DOHH2 (cell line): ENCODE results near the gene POU5F1.

ENCODE experiments used
- H3F3A ChIP-seq: fragments of 200-600 bp; sonication (generic), shearing (Covaris generic); 2 replicates; pipeline ENCODE4 v1.6.0; 2016; ENCODE audit warnings: antibody characterized with exemption, mild to moderate bottlenecking; ENCODE audit not compliant: control insufficient read depth, insufficient read depth
- H3K27ac ChIP-seq: fragments of 200-600 bp; sonication (generic); 2 replicates; pipeline ENCODE4 v1.5.1; 2014; ENCODE audit warnings: low read depth, mild to moderate bottlenecking, low read length, moderate library complexity
- H3K27me3 ChIP-seq: fragments of 200-600 bp; sonication (generic); 2 replicates; pipeline ENCODE4 v1.6.1; 2014; ENCODE audit warnings: mild to moderate bottlenecking, low read length, mixed read lengths; ENCODE audit not compliant: control insufficient read depth
- H3K36me3 ChIP-seq: fragments of 200-600 bp; sonication (generic); 2 replicates; pipeline ENCODE4 v1.6.1; 2014; ENCODE audit warnings: mild to moderate bottlenecking, low read length, moderate library complexity, mixed read lengths; ENCODE audit not compliant: control insufficient read depth
- H3K4me1 ChIP-seq: fragments of 200-600 bp; sonication (generic); 2 replicates; pipeline ENCODE4 v1.6.1; 2014; ENCODE audit warnings: mild to moderate bottlenecking, low read length, mixed read lengths; ENCODE audit not compliant: control insufficient read depth
- H3K4me2 ChIP-seq: fragments of 200-600 bp; sonication (generic); 2 replicates; pipeline ENCODE4 v1.6.0; 2014; ENCODE audit warnings: mild to moderate bottlenecking, low read length, moderate library complexity
- H3K4me3 ChIP-seq: fragments of 200-600 bp; sonication (generic); 2 replicates; pipeline ENCODE4 v1.5.1; 2014; ENCODE audit warnings: mild to moderate bottlenecking, low read length, mixed read lengths
- H3K79me2 ChIP-seq: fragments of 200-600 bp; sonication (generic); 2 replicates; pipeline ENCODE4 v1.6.1; 2014; ENCODE audit warnings: mild to moderate bottlenecking, low read length, mixed read lengths; ENCODE audit not compliant: control insufficient read depth
- H3K9me2 ChIP-seq: fragments of 200-600 bp; sonication (generic); replicated peaks from 2 replicates; pipeline ENCODE4 v1.6.1; 2014; ENCODE audit warnings: mild to moderate bottlenecking, low read length, mixed read lengths; ENCODE audit not compliant: control insufficient read depth
- H3K9me3 ChIP-seq: fragments of 200-600 bp; sonication (generic); 2 replicates; pipeline ENCODE4 v1.6.1; 2014; ENCODE audit warnings: antibody characterized with exemption, low read length, mixed read lengths; ENCODE audit not compliant: control insufficient read depth, insufficient read depth
- H4K20me1 ChIP-seq: fragments of 200-600 bp; sonication (generic); 2 replicates; pipeline ENCODE4 v1.6.0; 2014; ENCODE audit warnings: low read depth, mild to moderate bottlenecking, antibody characterized with exemption, low read length, moderate library complexity; ENCODE audit not compliant: control insufficient read depth, insufficient read depth
- CTCF ChIP-seq: fragments of 200-600 bp; sonication (generic); IDR thresholded peaks from one replicate; pipeline ENCODE4 v1.5.1; 2014; ENCODE audit warnings: antibody characterized with exemption, mild to moderate bottlenecking, low read depth, low read length; ENCODE audit not compliant: poor library complexity, severe bottlenecking
- EZH2phosphoT487 ChIP-seq: fragments of 200-600 bp; sonication (generic); IDR thresholded peaks from 2 replicates; pipeline ENCODE4 v1.6.1; 2017; ENCODE audit warnings: borderline replicate concordance, mild to moderate bottlenecking, antibody characterized with exemption, low read length, moderate library complexity, mixed read lengths

The POU5F1 gene

DNA sequence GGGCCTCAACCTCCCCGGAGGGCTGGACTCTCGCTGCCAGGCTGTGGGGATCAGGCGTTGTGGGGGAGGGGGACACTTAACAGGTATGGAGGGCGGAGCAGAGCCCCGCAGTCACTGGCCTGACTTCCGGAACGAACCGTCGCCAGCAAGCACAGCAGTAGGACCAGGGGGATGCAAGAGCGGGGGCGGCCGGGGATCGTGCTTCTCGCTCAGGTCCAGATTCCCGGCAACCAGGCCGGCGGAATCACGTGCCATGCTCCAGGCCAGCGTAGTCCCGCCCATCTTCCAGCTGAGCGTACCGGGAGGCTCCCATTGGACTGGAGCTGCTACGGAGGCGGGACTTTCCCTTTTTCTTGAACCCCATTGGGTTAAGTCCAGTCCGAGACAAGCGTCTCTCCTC, 10.0 kb upstream of the POU5F1 start:
- no peaks in the 10 kb centered on the region for H4K20me1 ChIP-seq
- no peaks in the 10 kb centered on the region for H3K9me2 ChIP-seq
- H3K79me2 ChIP-seq = no peaks in the 10 kb centered on the region
- TF ChIP-seq CTCF (no peak), EZH2phosphoT487 (no peak)
- H3K9me3 ChIP-seq = no peaks in the 10 kb centered on the region
- H3K4me2 ChIP-seq = no peak overlapping the region
- no peaks in the 10 kb centered on the region for H3F3A ChIP-seq
- H3K27me3 ChIP-seq = no peaks in the 10 kb centered on the region
- H3K4me1 ChIP-seq = peaks cover 8% of the 10 kb centered on the region
- no peak overlapping the region for H3K27ac ChIP-seq
- no peak overlapping the region for H3K4me3 ChIP-seq
- no peaks in the 10 kb centered on the region for H3K36me3 ChIP-seq

DNA sequence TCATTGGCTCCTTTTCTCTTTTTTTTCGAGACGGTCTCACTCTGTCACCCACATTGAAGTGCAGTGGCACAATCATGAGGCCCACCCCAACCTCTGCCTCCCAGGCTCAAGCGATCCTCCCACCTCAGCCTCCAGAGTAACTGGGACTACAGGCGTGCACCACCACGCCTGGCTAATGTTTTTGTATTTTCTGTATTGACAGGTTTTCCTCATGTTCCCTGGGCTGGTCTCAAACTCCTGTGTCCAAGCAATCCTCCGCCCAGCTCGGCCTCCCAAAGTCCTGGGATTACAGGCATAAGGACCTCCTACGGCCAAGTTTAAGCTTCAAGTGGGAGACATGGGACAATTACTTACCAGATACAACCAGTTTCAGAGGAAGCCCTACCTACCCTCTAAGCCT, 9.4 kb upstream of the POU5F1 start:
- TF ChIP-seq CTCF (no peak), EZH2phosphoT487 (no peak)
- H3K27me3 ChIP-seq = no peaks in the 10 kb centered on the region
- no peaks in the 10 kb centered on the region for H3K79me2 ChIP-seq
- no peak overlapping the region for H3K27ac ChIP-seq
- H3F3A ChIP-seq = no peaks in the 10 kb centered on the region
- H4K20me1 ChIP-seq = no peaks in the 10 kb centered on the region
- H3K9me3 ChIP-seq = no peaks in the 10 kb centered on the region
- H3K36me3 ChIP-seq = no peaks in the 10 kb centered on the region
- no peak overlapping the region for H3K4me2 ChIP-seq
- no peaks in the 10 kb centered on the region for H3K9me2 ChIP-seq
- peaks cover 8% of the 10 kb centered on the region for H3K4me1 ChIP-seq
- H3K4me3 ChIP-seq = no peak overlapping the region

GRCh38 chr6:31179042-31179386, 8.5 kb upstream of the POU5F1 start:
- Histone ChIP-seq H3K4me3 (no peak overlapping the region), H4K20me1 (no peaks in the 10 kb centered on the region), H3K9me2 (no peaks in the 10 kb centered on the region), H3K4me1 (peaks cover 8% of the 10 kb centered on the region), H3K79me2 (no peaks in the 10 kb centered on the region), H3K9me3 (no peaks in the 10 kb centered on the region), H3K36me3 (no peaks in the 10 kb centered on the region), H3K27ac (no peak overlapping the region), H3K27me3 (no peaks in the 10 kb centered on the region), H3K4me2 (no peak overlapping the region), H3F3A (no peaks in the 10 kb centered on the region)
- TF ChIP-seq EZH2phosphoT487 = no peak
- TF ChIP-seq CTCF = no peak
